D721Med (cell line): ENCODE results near the gene FKBP1A.

Experiments used
- DNase-seq: peaks from one replicate; pipeline ENCODE4 v3.0.0; 2011; ENCODE audit warnings: low spot score; ENCODE audit not compliant: insufficient read length
- FAIRE-seq: peaks from 2 replicates; lab custom pipeline; 2011; peaks lifted over from hg19 to GRCh38; lab: Jason Lieb, UNC
- TF ChIP-seq, protein P1 (sequence below): IDR thresholded peaks from 2 replicates; pipeline ENCODE4 v1.5.1; 2012; ENCODE audit warnings: mild to moderate bottlenecking, control low read depth; ENCODE audit not compliant: insufficient read depth; ENCODE audit errors: missing control alignments

The FKBP1A gene

DNA sequence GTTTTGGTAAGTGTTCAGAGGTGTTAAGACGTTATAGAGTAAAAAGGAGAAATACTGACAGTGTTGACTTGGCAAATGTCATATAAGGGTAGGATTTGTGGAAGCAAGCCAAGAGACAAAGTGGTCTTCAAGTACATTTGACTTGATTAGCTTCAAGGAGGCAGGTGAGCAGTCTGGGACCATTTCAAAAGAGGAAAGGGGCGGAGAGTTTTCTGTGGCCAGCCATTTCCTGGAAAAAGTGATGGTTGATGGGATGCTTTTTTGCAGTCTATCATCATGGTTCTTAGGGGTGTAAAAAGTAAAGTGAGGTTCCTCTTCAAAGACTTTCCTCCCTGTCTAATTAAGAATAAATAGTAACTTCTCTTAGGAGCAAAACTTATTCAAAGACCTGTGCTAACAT lies 28.7 kb downstream of the FKBP1A start:
- TF ChIP-seq, protein P1, sequence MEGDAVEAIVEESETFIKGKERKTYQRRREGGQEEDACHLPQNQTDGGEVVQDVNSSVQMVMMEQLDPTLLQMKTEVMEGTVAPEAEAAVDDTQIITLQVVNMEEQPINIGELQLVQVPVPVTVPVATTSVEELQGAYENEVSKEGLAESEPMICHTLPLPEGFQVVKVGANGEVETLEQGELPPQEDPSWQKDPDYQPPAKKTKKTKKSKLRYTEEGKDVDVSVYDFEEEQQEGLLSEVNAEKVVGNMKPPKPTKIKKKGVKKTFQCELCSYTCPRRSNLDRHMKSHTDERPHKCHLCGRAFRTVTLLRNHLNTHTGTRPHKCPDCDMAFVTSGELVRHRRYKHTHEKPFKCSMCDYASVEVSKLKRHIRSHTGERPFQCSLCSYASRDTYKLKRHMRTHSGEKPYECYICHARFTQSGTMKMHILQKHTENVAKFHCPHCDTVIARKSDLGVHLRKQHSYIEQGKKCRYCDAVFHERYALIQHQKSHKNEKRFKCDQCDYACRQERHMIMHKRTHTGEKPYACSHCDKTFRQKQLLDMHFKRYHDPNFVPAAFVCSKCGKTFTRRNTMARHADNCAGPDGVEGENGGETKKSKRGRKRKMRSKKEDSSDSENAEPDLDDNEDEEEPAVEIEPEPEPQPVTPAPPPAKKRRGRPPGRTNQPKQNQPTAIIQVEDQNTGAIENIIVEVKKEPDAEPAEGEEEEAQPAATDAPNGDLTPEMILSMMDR = no peak
- DNase-seq = no peak
- FAIRE-seq = no peak

DNA sequence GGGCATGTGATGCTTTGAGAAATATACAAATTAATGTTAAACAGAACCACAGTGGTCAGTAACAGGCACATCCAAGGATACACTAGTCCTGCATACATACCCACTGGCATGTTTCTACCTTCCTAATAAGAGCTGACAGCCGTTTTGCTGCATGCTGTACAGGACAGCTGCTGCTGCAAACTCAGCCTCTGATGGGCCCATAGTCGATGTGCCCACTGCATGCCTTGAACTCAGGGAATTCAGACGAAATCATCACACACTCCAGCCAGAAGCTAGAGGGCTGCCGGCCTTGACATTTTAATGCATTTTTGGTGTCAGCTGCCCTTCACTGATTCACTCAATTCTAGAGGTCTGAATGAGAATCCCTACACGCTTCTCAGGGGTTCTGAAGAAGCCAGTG lies 29.3 kb downstream of the FKBP1A start:
- no peak for FAIRE-seq
- no peak for DNase-seq

DNA sequence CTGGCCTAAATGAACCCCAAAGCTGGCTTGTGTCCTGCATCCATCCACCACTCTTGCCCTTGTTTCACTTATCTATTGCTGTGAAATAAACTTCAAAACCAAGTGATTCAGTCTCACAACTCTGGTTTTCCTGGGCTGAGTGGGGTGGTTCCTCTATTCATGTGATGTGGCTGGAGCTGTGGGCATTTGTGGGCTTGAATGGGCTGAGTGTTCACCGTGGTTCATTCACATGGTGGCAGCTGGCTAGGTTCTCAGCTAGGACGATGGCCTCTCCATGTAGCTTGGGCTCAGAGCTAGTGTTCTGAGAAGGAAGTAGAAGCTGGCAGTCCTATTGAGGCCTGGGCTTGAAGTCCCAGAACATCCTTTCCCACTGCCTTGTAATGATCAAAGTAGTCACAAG lies 30.4 kb downstream of the FKBP1A start:
- no peak for FAIRE-seq
- TF ChIP-seq, protein P1 = no peak

More for the DNA sequence above, 29.3 kb downstream of the FKBP1A start:
- TF ChIP-seq, protein P1 = no peak

DNA sequence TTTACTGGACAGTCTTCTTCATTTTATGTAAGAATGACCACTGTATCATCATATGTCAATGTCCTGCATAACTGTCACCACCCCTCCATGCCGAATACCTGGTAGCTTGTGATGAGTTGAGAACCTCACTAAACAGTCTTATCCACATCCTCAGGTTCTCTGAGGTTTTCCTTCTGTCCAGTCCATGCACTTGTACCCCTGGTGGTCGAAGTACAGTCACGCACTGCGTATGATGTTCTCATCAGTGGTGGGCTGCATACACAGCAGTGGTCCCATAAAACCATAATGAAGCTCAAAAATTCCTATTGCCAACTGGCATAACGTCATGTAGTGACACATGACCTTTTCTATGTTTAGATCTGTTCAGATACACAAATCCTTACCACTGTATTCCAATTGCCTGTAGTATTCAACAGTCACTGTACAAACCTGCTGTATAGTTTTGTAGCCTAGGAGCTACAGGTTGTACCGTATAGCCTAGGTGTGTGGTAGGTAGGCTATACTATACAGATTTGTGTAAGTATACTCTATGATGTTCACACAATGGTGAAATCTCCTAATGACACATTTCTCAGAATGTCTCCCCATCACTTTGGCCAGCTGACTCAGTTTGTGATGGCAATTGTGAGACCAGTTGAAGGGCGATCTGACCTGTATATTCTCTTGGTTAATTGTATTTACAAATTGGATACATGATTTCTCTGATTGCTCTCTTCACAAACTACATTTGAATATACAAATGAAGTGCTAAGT lies 32.6 kb downstream of the FKBP1A start:
- FAIRE-seq (no peak), DNase-seq (no peak)
- TF ChIP-seq, protein P1 = no peak

More for the DNA sequence above, 30.4 kb downstream of the FKBP1A start:
- no peak for DNase-seq

DNA sequence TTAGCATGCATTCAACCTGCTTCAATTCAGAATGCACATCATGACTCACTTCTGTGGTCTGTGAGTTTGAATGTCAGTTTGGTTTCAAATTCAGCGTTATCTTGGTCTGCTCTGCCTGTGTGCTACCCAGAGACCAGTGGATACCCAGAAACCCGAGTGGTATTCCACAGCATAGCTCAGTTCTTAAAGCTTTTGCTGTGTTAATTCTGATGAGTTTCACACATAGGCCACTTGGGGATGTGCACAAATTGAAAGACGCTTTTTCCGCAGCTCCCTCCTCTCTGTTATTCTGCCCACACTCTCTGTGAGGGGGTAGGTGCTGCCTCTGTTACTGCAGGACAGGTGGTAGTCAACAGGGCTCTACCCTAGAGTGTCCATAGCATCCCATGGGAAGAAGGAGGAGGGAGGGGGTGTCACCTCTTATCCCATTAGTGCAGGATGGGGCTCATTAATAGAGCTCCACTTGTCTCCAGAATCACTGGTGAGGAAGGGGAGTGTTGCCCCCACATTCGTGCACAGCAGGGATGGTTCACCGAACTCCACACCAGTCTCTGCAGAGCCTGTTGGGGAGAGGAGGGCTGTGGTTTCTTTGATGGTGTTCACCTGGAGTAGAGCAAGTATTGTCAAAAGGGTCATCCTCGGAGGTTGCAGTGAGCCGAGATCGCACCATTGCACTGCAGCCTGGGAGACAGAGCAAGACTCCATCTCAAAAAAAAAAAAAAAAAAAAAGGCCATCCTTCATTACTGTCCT lies 34.8 kb downstream of the FKBP1A start:
- DNase-seq (no peak), FAIRE-seq (no peak)
- TF ChIP-seq, protein P1 = no peak

DNA sequence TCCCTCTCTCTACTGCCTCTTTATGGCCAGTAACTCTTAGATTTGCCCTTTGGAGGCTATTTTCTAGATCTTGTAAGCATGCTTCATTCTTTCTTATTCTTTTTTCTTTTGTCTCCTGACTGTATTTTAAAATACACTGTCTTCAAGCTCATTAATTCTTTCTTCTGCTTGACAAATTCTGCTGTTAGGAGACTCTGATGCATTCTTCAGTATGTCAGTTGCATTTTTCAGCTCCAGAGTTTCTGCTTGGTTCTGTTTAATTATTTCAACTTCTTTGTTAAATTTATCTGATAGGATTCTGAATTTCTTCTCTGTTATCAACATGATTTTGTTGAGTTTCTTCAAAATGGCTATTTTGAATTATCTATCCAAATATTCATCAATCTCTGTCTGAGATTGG lies 38.9 kb downstream of the FKBP1A start:
- DNase-seq (no peak), FAIRE-seq (no peak)
- TF ChIP-seq, protein P1 = no peak
